ENCODE results near the gene RARB.

- TF ChIP-seq CTCF (IDR thresholded peaks at IDR 0.05) (no peak), POLR2A (IDR thresholded peaks at IDR 0.05) (no peak)
These were observed 145.5 kb downstream of the RARB start for GRCh38 chr3:25573386-25574171.

Measured in breast epithelium (tissue), 3 donors.